Fibroblast of skin of back (primary cell): ENCODE measurements around the gene FALEC.
A peak's percentile ranks its signal among the peaks of the same experiment; 100 is the strongest.

Experiments
- DNase-seq: peaks from one replicate; pipeline ENCODE4 v3.0.0-alpha.2; 2013

Gene FALEC

DNA sequence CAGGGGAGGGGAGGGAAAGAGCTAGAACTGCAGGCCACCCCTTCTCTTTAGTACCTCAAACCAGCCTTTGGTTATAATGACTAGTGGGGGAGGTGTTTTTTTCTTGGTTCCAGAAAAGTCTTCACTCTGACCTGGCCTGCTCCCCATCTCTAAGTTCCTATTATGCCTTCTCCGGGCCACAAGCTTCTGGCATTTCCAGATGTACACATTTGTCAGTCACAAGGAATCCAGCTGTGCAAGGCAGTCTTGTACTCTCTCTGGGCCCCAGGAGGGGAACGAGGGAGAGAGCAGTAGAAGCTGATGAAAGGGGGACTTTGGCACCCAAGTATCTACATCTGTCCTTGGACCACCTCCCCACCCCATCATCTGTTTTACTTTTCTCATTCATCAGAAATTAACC is 2.7 kb upstream of the FALEC start:
- DNase-seq = no peak

DNA sequence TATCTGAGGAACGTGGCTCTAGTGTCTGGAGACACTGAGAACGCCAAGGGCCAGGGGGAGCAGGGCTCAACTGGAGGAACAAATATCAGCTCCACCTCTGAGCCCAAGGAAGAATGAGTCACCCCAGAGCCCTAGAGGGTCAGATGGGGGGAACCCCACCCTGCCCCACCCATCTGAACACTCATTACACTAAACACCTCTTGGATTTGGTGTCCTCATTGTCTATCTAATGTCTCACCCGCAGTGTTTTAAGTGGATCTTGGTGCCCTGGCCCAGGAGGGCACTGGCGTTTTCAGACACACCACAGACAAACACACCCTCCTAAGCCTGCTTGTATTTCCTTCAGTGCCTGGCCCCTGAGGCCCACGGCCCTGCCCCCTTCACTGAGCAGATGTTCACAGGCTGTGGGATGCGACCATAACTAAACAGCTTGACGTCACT is 2.2 kb upstream of the FALEC start:
- peak; percentile 23 for DNase-seq

DNA sequence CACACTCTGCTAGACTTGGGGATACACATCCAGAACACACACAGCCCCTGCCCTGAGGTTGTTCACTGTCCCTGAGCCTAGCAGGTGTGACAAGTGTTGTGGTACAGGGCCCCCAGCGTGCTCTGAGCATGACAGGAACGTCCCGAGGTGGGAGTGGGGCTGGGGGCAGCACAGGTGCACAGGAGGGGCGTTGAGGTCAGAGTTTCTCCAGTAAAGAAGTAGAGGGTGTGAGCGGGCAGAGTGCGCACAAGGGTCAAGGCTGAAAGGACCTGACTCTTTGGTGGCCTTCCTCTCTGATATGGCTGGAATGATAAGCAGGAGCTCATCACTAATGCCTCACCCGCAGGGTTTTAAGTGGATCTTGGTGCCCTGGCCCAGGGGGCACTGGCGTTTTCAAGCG is 1.3 kb upstream of the FALEC start:
- DNase-seq = no peak

DNA sequence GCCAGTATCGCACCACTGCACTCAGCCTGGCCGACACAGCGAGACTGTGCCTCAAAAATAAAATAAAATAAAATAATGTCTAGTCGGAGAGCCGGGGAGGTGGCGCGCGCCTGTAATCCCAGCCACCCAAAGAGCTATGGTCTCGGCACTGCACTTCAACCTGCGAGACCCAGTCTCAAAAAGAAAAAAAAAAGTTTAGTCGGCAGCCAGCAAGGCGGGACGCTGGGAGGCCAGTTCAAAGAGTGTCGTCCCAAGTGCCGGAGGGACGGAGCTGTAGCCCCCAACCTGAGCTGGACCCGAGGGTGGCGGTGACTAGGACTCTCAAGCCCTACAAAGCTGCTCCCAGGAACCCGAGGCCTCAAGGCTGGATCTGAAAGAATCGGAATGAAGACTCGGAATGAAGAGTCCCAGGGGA is 632 bp upstream of the FALEC start:
- no peak for DNase-seq

DNA sequence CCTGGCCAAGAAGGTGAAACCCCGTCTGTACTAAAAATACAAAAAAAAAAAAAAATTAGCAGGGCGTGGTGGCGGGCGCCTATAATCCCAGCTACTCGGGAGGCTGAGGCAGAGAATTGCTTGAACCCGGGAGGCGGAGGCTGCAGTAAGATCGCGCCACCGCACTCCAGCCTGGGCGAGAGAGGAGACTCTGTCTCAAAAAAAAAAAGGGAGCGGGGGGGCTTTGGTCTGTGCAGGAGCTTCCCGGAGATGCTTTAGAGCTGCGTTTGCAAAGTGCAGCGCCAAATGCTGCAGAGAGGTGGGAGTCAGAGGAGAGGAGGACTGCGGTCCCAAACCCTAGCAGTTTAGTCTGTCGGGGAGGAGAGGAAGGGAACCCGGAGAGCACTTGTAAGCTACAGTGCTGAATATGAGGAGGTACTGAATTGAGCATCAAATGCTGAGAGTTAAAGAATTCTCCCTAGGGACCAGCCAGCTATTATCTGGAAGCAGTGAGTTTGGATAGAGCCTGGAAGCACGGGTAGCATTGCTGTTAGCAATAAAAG is 569 bp downstream of the FALEC start:
- no peak for DNase-seq

DNA sequence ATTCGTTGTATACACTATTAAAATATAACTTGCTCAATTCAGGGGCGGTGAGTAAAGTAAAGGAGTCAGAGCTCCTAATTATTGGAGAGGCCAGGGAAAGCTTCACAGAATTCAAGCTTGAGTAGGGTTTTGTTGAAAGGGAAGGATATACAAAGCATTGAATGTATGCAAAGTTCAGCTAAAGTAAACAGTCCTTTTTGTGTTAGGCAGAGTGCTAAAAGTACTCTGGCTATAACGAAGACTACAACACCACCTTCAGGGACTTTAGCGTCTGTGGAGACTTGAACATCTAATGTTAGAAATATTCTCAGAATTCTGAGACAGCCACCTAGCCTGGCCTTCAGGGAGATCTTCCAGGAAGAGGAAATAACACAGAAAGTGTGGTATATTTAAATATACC is 1.1 kb downstream of the FALEC start:
- DNase-seq = peak; percentile 31

DNA sequence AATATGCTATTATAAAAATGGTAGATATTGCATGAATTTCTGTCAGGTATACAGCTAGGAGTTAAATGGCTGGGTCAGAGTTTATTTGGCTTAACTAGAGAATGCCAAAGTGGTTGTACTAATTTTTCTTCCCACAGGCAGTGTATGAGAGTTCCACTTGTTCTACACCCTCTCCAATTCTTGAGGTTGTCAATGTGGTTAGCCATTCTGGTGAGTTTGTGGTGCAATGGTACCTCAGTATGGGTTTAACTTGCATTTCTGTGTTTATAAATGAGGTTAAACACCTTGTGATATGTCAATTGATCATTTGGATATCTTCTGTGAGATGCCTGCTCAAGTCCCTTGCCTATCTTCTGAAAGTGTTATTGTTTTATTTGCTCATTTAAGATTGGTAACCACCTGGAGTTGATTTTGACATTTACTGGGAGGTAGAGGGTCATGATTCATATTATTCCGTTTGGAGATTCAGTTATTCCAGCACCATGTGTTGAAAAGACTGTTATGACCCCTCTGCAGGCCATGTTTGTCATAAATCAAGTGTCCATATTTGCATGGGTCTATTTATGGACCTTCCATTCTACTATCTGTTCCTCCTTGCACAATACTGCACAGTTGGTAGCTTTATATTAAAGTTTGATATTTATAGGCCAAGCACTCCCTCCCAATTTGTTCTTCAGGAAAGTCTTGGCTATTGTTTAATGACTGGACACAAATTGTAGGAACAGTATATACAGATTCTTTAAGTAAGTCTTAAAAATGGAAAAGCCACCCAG is 5.8 kb downstream of the FALEC start:
- DNase-seq = no peak

DNA sequence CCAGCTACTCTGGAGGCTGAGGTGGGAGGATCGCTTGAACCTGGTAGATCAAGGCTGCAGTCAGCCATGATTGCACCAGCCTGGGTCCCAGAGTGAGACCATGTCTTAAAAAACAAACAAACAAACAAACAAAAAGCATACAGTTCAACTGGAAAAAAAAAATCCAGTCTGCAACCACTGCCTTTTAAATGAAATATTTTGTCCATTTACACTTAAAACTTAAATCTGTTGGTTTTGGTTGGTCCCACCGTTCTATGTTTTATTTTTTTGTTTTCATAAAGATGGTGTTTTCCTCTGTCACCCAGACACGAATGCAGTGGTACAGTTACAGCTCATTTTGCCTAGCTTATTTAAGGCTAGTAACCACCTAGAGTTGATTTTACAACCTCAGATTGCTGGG is 9.8 kb downstream of the FALEC start:
- DNase-seq = no peak

DNA sequence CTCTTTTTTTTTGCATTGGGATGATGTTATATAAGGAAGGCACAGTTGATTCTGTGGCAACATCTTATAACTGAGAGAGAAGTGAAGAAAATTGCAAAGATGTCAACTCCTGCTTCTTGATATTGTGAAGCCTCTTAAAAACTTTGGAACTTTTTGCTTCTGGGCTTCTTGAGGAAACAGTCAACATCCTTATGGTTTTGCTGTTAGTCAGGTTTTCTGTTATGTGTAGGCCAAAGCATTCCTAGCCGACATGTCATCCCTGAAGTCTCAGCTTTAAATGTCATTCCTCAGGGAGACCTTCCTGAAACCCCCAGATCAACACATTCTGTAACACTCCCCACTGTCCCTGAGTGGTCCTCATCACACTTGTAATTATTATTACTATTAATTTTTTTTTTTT is 12.6 kb downstream of the FALEC start:
- DNase-seq = peak; percentile 84

DNA sequence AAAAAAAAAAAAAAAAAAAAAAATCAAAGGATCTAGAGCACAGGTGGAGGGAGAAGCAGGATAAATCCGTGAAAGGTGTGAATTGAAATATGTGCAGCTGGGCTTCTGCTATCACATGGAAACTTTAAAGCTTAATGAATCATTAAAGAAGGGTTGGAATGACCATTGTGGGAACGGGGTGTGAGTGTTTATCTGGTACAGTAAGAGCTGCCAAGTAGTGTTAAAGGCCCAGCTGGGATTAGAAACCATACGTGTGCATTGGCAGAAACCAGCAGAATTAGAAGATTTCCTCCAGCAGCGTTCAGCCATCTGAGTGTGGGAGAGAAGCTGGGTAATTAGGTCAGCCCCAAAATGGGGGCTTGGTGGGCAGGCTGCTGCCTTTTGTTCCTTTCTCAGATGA is 13.5 kb downstream of the FALEC start:
- no peak for DNase-seq

DNA sequence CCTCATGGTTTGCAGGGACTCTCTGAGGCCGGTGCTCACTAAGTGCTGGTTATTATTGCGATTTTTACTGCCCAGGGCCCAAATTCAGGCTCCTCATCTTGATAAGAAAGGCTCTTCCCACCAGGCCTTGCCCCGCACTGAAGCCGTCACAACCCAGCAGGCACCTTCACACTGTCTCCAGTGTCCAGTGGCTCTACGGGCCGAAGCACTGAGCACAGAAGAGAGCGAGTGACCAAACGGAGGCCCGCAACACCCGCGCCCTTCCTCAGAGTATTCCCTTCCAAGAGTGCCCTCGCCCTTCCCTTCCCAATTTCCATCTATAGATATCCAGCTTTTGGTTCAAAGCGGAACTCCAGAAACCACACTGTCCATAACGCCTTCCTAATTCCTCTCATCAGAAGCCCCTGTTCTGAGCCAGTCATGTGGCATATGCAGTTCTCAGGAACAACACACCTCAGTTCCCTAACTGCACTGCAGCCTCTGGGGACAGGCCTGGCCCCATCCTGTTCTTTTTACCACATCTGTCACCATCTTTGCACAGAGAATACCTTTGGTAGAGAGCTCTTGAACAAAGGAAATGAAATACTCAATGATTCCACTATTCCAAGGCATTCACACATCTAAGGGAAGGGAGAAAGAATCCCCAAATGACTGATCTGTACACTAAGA is 15.1 kb downstream of the FALEC start:
- DNase-seq = no peak

DNA sequence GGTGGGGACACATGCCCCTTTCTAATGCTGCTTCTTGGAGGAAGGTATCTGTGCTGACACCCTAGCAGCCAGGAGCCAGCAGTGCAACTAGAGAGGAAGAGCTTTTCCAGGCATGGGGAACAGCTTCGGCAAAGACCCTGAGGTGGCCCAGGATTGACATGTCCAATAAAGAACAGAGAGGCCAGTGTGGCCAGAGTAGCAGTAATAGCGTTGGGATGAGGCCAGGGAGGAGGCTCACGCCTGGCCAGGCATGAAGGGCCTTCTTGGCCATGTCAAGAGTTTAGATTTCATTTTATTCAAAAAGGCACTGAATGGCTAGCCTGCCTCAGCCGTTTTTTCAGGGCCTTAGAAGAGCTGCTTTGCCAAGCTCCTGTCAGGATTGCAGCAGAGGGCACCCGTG is 17.3 kb downstream of the FALEC start:
- no peak for DNase-seq

DNA sequence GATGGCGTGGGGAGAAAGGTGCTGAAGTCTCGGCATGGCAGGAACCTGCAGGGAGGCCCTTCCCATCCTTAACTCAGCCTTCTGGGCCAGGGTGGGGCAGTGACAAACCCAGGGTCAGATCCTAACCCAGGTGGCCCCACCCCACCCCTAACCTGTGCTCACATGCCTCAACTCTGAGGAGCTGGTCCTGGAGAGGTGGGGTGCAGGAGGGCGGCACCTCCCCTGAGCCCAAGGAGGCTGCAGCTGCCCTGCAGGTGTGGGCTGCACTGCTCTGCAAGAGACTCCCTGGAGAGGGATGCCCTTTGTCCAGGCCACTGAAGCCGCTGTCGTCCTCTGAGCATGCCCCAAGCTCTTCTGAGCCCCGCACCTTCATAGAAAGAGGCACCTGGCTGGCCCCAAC is 18.4 kb downstream of the FALEC start:
- no peak for DNase-seq

DNA sequence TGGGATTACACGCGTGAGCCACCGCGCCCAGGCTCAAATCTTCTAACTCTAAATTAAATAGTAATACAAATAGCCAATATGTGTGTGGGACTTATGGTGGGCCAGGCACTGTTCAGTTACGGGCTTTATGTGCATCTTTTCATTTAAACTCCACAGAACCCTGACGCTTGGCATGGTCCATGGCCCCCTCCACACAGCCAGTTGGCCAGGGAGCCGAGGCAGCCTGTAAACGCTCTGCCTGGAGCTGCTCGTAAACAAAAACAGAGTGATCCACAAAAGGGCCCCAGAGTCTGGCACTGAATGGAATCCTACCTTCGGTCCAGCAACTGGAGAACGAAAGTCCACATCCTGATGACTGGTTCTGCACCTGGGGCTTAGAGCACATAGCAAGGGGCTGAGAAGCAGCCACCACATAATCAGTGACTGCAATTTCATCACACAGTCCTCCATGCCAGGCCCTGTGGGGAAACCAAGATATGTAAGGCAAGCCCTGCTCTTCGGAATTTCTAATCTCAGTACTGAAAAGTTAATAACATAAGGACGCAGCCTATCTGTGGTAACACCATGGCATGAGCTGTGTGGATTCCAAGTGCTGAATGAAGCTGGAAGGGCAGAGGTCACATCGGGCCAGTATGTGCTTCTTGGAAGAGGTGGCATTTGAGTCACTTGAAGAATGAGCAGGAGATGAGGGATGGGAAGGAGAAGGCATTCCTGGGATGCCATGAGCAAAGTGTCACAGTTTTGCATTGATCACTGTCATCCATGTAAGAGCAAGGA is 20.1 kb downstream of the FALEC start:
- peak; percentile 84 for DNase-seq

DNA sequence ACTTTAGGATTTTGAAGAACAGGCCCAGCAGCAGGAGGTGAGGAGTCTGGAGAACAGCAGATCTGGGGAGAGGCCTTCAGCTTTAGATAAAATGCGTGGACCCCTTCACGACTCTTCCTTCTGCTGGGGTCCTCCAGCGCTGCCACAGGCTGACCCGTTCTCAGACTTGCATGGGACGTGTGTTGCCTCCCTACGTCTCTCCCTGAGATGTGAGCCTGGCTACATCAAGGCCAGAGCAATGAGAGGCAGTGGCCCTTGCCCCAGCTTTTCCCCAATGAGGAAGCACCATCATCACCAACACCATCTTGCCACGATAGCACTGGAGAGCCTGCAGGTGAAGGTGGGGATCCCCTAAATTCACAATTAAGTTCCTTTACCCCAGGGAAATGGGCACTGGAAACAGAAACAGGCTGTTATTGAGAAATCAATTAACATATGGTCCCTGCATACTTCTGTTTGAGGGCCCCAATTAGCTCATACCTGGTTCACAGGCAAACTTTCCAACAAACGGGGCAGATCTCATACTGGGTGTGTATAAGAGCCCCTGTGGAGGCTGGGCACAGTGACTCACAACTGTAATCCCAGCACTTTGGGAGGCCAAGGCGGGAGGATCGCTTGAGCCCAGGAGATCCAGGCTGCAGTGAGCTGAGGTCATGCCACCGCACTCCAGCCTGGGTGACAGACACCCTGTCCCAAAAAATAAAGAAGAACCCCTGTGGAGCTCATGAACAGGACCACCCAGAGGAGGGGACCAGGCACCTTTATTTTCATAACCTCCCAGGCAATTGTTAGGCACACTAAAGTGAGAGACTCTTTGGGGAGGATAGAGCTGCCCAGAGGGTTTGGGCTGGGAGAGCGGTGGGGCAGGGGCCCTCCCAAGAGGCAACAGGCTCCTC is 21.5 kb downstream of the FALEC start:
- peak; percentile 60 for DNase-seq

DNA sequence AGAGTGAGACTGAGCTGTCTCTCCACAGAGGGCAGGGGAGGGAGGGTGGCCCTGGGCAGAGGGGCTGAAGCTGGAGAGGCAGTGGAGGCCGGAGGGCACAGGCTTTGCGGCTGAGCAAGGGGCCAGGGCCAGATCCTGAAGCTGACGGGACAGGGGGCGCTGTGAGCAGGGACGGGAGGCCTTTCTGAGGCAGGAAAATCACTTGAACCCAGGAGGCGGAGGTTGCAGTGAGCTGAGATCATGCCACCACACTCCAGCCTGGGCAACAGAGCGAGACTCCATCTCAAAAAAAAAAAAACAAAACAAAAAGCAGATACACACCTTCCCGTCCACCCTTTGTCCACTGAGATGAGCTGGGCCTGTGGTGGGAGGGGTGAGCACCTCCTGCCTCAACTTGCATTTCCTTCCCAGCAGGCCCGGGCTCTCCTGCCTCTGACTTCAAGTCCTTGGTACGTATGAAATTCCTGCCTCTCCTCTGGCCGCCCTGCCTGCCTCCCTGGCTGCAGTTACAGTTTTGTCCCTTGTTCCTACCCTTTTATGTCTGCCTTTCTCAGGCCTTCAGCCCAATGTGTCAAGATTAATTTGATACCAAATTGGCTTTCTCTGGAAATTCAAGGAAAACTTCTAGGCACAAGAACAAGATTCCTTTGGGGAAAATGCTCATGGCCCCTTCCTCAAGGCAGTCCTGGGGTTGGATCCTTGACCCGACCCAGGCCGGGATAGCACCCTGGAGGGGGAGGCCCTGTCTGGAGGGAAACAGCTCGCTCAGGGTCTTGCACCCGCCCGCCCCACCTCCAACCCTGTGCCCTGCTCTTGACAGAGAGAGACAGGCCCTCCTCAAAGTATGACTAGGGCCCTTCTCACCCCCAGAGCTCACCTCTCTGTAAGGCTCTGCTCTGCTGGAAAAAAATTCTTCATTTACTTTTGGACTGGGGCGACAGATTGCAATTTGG is 22.5 kb downstream of the FALEC start:
- peak; percentile 94 for DNase-seq

DNA sequence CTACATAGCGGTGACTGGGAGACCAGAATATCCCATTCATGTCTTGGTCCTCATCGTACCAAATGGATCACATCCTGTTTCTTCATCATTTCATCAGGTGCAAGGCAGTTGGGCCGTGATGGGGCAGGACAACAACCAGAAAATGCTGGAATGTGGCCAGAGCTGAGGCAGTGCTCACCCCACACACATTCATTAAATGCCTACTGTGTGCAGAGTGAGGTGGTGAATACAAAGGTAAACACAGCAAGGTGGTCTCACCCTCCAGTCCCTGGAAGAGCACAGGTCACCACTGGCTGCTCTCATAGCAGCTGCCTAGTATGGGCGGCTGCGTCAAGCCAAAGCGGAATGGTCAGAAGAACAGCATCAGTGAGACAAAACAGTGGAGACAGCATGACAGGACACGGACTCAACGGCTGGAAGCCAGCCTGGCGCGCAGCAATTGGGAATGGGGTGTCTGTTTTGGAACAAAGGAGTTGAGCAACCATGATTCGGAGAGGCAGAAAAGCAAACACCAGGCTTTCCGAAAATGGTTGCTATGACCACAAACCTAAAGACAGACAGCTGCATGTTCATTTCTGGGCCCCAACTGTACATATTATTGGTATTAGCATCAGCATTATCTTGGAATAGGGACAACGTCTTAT is 28.1 kb downstream of the FALEC start:
- DNase-seq = no peak

DNA sequence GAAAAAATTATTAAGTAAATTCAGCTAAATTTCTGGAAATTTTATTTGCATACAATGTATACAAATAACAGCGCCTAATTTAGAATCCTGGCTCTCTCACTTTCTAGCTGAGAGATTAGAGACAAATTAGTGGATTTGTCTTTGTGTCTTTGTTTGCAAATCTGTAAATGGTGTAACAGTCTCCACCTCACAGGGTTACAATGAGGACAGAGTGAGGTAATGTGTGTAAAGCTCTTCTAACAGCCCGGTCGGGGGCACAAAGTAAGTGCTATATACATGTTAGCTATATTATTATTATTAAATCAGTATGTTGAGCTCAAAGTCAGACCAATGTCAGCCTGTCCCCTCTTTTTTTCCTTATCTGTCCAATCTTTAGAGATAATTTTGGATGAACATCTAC is 28.7 kb downstream of the FALEC start:
- no peak for DNase-seq

DNA sequence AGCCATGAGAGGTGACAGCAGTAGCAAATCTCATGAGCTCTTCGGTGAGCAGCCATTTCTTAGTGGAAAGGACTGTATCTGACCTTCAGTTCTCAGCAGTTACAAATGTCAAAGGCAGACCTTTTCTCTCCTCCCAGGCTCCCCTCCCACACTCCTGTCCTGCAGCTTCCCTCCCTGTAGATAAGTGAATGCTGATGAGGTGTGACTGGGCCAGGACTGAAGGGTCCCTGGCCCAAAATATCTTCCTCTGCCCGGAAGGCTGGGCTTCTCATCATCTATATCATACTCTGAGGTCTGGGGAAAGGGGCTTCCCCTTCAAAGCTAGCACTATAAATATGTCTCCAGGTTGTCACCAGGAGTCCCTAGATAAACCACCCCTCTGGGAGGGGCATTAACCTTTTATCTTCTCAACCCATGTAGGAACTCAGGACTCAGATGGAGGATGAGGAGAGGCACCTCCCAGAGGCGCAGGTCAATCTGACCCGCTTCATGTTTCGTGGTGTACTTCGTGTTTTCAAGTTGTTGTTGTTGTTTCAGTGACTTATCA is 30.0 kb downstream of the FALEC start:
- DNase-seq = no peak

DNA sequence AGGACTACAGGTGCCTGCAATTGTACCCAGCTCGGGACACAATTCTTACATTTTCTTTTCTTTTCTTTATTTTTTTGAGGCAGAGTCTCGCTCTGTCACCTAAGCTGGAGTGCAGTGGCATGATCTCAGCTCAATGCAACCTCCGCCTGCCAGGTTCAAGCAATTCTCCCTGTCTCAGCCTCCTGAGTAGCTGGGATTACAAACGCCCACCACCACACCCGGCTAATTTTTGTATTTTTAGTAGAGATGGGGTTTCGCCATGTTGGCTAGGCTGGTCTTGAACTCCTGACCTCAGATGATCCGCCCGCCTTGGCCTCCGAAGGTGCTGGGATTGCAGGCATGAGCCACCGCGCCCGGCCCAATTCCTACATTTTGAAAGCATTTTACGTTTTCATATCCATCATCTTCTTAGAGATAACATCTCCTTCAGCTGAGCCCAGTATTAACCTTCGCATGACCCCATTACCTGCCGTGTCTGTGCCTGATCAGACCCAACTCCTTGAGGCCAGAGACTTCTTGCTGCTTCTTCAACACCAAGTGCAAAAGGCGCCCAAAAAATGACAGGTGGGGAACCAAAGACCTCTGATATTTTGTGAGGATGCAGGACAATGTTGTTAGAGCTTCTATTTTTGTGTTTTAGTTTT is 30.9 kb downstream of the FALEC start:
- no peak for DNase-seq
